Right renal pelvis (tissue), 4 donors: ENCODE results near the gene STRC. TPM values are rescaled to one million over a fixed set of nuclear protein-coding genes. Genes with fewer than 3 reads are reported as not detected.
"Not testable (repeated sequence)": the region's sequence is repeated elsewhere in the genome, so short reads cannot be mapped to it uniquely, and the experiment has no call there.

ENCODE experiments used
- DNase-seq, 4 donors: peaks; one replicate each; pipeline ENCODE4 v3.0.0-alpha.2; 2013; ENCODE audit warnings: low read depth in 4 of 4, low spot score in 3 of 4, missing footprints in 1 of 4
- polyA plus RNA-seq, 4 donors: library from polyadenylated mRNA; unstranded; fragments of 120-200 nt; gene quantifications; one replicate each; pipeline ENCODE4 v1.2.1, GENCODE V29; 2013; ENCODE audit not compliant: insufficient read length in 4 of 4

STRC gene
- polyA plus RNA-seq = 1 to 10 TPM in 2 of 4 donors, under 1 TPM in 2; 0.35 to 1.7 (median 0.92) TPM

GRCh38 chr15:43618700-43619099 lies at the start of gene STRC:
TSS of gene STRC (minus strand) at chr15:43618800. CDS start at chr15:43618722, 78 bp downstream.
- not testable (repeated sequence) for DNase-seq

GRCh38 chr15:43666177-43666576 lies 47.6 kb upstream of the STRC start:
- not testable (repeated sequence) for DNase-seq

GRCh38 chr15:43663333-43663732 lies 44.7 kb upstream of the STRC start:
- DNase-seq = not testable (repeated sequence)

- not testable (repeated sequence) for DNase-seq
These were observed 43.7 kb upstream of the STRC start for GRCh38 chr15:43662293-43662692.

GRCh38 chr15:43659727-43660126 lies 41.1 kb upstream of the STRC start:
- not testable (repeated sequence) for DNase-seq

- DNase-seq = not testable (repeated sequence)
These were observed 30.9 kb upstream of the STRC start for GRCh38 chr15:43649430-43649926.

- no peak for DNase-seq
These were observed 30.2 kb upstream of the STRC start, which contains the start of gene CATSPER2 for GRCh38 chr15:43648649-43649429. TSS of gene CATSPER2 (minus strand) at chr15:43648844. CDS start at chr15:43648061, 783 bp downstream.

- not testable (repeated sequence) for DNase-seq
These were observed 20.0 kb upstream of the STRC start for GRCh38 chr15:43638464-43639204.

- not testable (repeated sequence) for DNase-seq
These were observed 8.3 kb upstream of the STRC start for GRCh38 chr15:43626937-43627336.

GRCh38 chr15:43625106-43625505 lies 6.5 kb upstream of the STRC start:
- no peak for DNase-seq

- not testable (repeated sequence) for DNase-seq
These were observed 3.6 kb upstream of the STRC start for GRCh38 chr15:43622068-43622799.

- DNase-seq = not testable (repeated sequence)
These were observed 850 bp downstream of the STRC start for GRCh38 chr15:43617750-43618149.

- not testable (repeated sequence) for DNase-seq
These were observed 16.4 kb downstream of the STRC start for GRCh38 chr15:43602233-43602632.

- DNase-seq = not testable (repeated sequence)
These were observed 18.4 kb downstream of the STRC start for GRCh38 chr15:43600200-43600599.

GRCh38 chr15:43599131-43599530 lies 19.5 kb downstream of the STRC start:
- DNase-seq = not testable (repeated sequence)

GRCh38 chr15:43593328-43594190 lies 25.0 kb downstream of the STRC start, which contains the start of gene CKMT1B:
TSS of gene CKMT1B (plus strand) at chr15:43594027. CDS start at chr15:43594219, 192 bp downstream.
- DNase-seq = not testable (repeated sequence)

GRCh38 chr15:43592841-43593240 lies 25.8 kb downstream of the STRC start:
- not testable (repeated sequence) for DNase-seq

GRCh38 chr15:43589778-43590466 lies 28.7 kb downstream of the STRC start, which contains the start of gene PPIP5K1:
TSS of gene PPIP5K1 (minus strand) at chr15:43590208. CDS start at chr15:43584504, 5,704 bp downstream.
- not testable (repeated sequence) for DNase-seq

GRCh38 chr15:43574607-43575006 lies 44.0 kb downstream of the STRC start:
- not testable (repeated sequence) for DNase-seq
